ENCODE measurements around the gene EPHA8.

The EPHA8 gene

DNA sequence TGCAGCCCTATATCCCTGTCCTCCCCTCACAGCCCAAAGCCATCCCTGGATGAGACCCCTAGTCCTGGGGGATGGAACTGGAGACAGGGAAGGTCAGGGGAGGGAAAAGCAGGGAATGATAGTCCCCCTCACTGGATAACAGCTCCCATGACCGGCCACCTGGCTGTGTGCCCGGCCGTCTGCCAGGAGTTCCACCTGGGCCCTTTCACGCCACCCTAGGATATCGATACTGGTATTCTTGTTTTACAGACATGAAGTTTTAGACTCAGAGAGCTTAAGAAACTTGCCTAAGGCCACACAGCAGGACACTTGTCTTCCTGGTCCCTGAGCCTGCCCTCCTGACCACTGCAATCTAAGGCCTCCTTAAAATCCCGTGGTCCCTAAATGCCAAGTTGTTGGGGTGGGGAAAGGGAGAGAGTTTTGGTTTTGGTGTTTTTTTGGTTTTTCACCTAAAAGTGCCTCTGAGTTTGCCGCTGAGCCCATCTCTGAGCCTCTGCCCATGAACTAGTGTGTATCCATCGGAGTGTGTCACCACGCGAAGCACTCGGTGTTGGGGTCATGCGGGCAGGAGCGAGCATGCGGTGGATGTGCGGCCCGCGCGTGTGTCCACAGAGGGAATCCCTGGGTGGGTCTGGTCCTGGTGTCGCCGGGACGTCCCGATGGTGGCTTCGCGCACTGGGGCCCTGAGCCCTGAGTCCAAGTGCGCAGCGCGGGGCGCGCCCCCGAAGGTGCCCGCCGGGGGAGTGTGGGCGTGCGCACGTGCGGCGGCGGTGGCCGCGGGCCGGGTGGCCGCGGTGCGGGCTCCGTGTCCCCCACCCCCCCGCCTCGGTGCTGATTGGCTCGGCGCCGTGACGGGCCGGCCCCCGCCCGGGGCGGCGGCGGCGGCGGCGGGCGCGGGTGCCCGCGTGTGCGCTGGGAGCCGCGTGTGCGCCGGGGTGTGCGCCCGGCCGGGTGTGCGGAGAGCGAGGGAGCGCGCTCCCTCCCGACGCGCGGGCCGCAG is at the start of gene EPHA8:
Gene EPHA8, plus strand, starts transcription at position 906 of the 1,000 bp plus-strand sequence. CDS start 147 bp downstream, outside the sequence.
- DNase-seq (ENCODE audit: low spot score) = no peak
- in situ Hi-C loops (cut with MboI; ENCODE audit: low pct_unique_long_range_greater_than_20kb, low sequenced_read_pairs, unreplicated experiment) = no loop called here
- no peak for TF ChIP-seq CTCF (IDR thresholded peaks at IDR 0.05; ENCODE audit: extremely low read depth, insufficient read depth, missing control alignments)

DNA sequence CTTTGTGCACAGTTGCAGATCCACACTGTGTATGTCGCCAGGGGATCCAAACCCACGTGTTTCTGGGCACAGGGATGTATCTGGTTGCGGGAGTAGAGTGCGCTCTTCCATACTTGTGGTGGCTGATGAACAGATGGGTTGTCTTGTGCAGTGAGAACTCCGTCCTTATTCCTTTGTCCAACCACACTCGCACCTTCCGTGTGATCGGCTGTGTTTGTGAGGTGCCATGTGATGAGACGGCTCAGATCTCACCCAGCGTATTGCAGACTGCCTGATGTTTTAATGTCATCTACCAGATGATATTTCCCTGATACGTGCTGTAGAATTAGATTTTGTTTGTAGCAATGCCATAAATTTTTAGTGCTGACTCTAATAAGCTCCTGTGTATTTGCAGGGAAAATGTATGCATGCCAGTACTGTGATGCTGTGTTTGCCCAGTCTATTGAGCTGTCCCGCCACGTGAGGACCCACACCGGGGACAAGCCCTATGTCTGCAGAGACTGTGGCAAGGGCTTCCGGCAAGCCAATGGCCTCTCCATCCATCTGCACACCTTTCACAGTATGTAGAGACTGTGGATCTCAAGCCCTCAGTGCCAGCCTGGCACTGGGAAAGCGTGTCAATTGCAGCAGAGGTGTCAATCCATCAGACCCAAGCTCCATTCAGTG is 46.2 kb upstream of the EPHA8 start:
- TF ChIP-seq CTCF (IDR thresholded peaks at IDR 0.05; ENCODE audit: extremely low read depth, insufficient read depth, missing control alignments) = no peak

DNA sequence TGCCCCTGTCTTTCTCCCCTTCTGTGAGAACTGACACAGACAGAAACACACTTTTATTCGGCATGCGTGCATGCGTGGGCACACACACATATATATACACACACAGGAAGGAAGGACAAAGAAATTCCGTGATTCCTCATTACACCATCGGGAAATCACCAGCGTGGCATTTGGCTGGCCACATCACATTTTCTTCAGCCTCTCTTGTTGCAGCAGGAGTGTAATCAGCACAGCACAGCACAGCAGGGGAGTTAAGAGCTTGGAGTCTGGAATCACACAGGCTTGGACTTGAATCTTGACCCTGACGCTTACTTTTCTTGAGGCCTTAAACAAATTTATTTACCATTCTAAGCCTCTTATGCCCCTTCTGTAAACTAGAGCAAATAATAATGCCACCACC is 45.3 kb upstream of the EPHA8 start:
- DNase-seq (ENCODE audit: low spot score) = no peak
- no peak for TF ChIP-seq CTCF (IDR thresholded peaks at IDR 0.05; ENCODE audit: extremely low read depth, insufficient read depth, missing control alignments)
- in situ Hi-C loops (cut with MboI; ENCODE audit: low pct_unique_long_range_greater_than_20kb, low sequenced_read_pairs, unreplicated experiment) = no loop called here

More for the DNA sequence above, 46.2 kb upstream of the EPHA8 start:
- DNase-seq (ENCODE audit: low spot score) = no peak
- in situ Hi-C loops (cut with MboI; ENCODE audit: low pct_unique_long_range_greater_than_20kb, low sequenced_read_pairs, unreplicated experiment) = no loop called here

GRCh38 chr1:22518379-22518778 is 44.9 kb upstream of the EPHA8 start:
- no peak for TF ChIP-seq CTCF (IDR thresholded peaks at IDR 0.05; ENCODE audit: extremely low read depth, insufficient read depth, missing control alignments)
- no peak for DNase-seq (ENCODE audit: low spot score)
- in situ Hi-C loops (cut with MboI; ENCODE audit: low pct_unique_long_range_greater_than_20kb, low sequenced_read_pairs, unreplicated experiment) = no loop called here

GRCh38 chr1:22520871-22521270 is 42.4 kb upstream of the EPHA8 start:
- no peak for TF ChIP-seq CTCF (IDR thresholded peaks at IDR 0.05; ENCODE audit: extremely low read depth, insufficient read depth, missing control alignments)
- in situ Hi-C loops (cut with MboI; ENCODE audit: low pct_unique_long_range_greater_than_20kb, low sequenced_read_pairs, unreplicated experiment) = no loop called here
- no peak for DNase-seq (ENCODE audit: low spot score)

GRCh38 chr1:22521692-22522091 is 41.6 kb upstream of the EPHA8 start:
- no peak for TF ChIP-seq CTCF (IDR thresholded peaks at IDR 0.05; ENCODE audit: extremely low read depth, insufficient read depth, missing control alignments)
- no peak for DNase-seq (ENCODE audit: low spot score)

More at GRCh38 chr1:22521692-22522091, 41.6 kb upstream of the EPHA8 start:
- in situ Hi-C loops (cut with MboI; ENCODE audit: low pct_unique_long_range_greater_than_20kb, low sequenced_read_pairs, unreplicated experiment) = no loop called here
